Brain pericyte (primary cell): ENCODE data around the gene COL18A1.

Experiments
- DNase-seq: peaks from one replicate; pipeline ENCODE4 v3.0.0-alpha.2; 2012; ENCODE audit warnings: low read depth, low spot score

Gene COL18A1

GRCh38 chr21:45544449-45545235, 139.7 kb downstream of the COL18A1 start:
- no peak for DNase-seq

GRCh38 chr21:45545236-45545570, 140.2 kb downstream of the COL18A1 start:
- no peak for DNase-seq

- no peak for DNase-seq
Measured at GRCh38 chr21:45545691-45546531, 140.9 kb downstream of the COL18A1 start.

GRCh38 chr21:45546636-45547544, 141.9 kb downstream of the COL18A1 start:
- no peak for DNase-seq

GRCh38 chr21:45547545-45547900, 142.6 kb downstream of the COL18A1 start:
- no peak for DNase-seq

- DNase-seq: no peak
Measured at GRCh38 chr21:45548711-45549491, 143.9 kb downstream of the COL18A1 start.

GRCh38 chr21:45549626-45550463, 144.9 kb downstream of the COL18A1 start:
- no peak for DNase-seq

GRCh38 chr21:45550522-45551210, 145.7 kb downstream of the COL18A1 start:
- no peak for DNase-seq

GRCh38 chr21:45551316-45551715, 146.4 kb downstream of the COL18A1 start:
- DNase-seq: no peak

GRCh38 chr21:45551783-45552695, 147.1 kb downstream of the COL18A1 start:
- DNase-seq: no peak

GRCh38 chr21:45552696-45553391, 147.9 kb downstream of the COL18A1 start:
- no peak for DNase-seq

GRCh38 chr21:45554477-45555175, 149.7 kb downstream of the COL18A1 start:
- DNase-seq: no peak

GRCh38 chr21:45555251-45555556, 150.2 kb downstream of the COL18A1 start:
- no peak for DNase-seq

GRCh38 chr21:45555557-45556301, 150.8 kb downstream of the COL18A1 start:
- DNase-seq: peak; percentile 47

- DNase-seq: no peak
Measured at GRCh38 chr21:45556302-45556644, 151.3 kb downstream of the COL18A1 start.

- DNase-seq: no peak
Measured at GRCh38 chr21:45556645-45557615, 152.0 kb downstream of the COL18A1 start.
